ENCODE results near the gene GDPD2.

GRCh38 chrX:70442224-70442623, 19.1 kb downstream of the GDPD2 start:
- TF ChIP-seq POLR2A (IDR thresholded peaks at IDR 0.05) (no peak), CTCF (IDR thresholded peaks at IDR 0.05) (no peak)

All from thyroid gland (tissue), 4 donors.